KMS-11 (cell line): ENCODE results near the gene CACNA1D.

ENCODE experiments used
- H2AFZ ChIP-seq: fragments of 200-600 bp; sonication (generic); 2 replicates; pipeline ENCODE4 v1.6.1; 2016; ENCODE audit warnings: antibody characterized with exemption, mixed run types, low read depth
- H3K27ac ChIP-seq: fragments of 200-600 bp; sonication (generic); 2 replicates; pipeline ENCODE4 v1.6.1; 2016; ENCODE audit warnings: mild to moderate bottlenecking, mixed run types
- H3K27me3 ChIP-seq: fragments of 200-600 bp; sonication (generic); 2 replicates; pipeline ENCODE4 v1.6.1; 2017; ENCODE audit warnings: mild to moderate bottlenecking, low read depth, mixed run types, moderate library complexity; ENCODE audit not compliant: insufficient read depth
- H3K36me3 ChIP-seq: fragments of 200-600 bp; sonication (generic); 2 replicates; pipeline ENCODE4 v1.6.1; 2017; ENCODE audit warnings: mild to moderate bottlenecking, mixed run types; ENCODE audit not compliant: insufficient read depth
- H3K4me1 ChIP-seq: fragments of 200-600 bp; sonication (generic); 2 replicates; pipeline ENCODE4 v1.6.1; 2016; ENCODE audit warnings: mild to moderate bottlenecking, low read depth, mixed run types; ENCODE audit not compliant: poor library complexity, severe bottlenecking
- H3K4me2 ChIP-seq: fragments of 200-600 bp; sonication (generic); 2 replicates; pipeline ENCODE4 v1.7.0; 2016; ENCODE audit warnings: mild to moderate bottlenecking, mixed run types
- H3K4me3 ChIP-seq: fragments of 200-600 bp; sonication (generic); IDR thresholded peaks from 2 replicates; pipeline ENCODE4 v1.6.1; 2017; ENCODE audit warnings: low read depth, low read length, mixed read lengths; ENCODE audit not compliant: insufficient read depth
- H3K79me2 ChIP-seq: fragments of 200-600 bp; sonication (generic); 2 replicates; pipeline ENCODE4 v1.6.1; 2016; ENCODE audit warnings: low read depth, mixed run types; ENCODE audit not compliant: insufficient read depth
- H3K9ac ChIP-seq: fragments of 200-600 bp; sonication (generic); 2 replicates; pipeline ENCODE4 v1.6.1; 2016; ENCODE audit warnings: mild to moderate bottlenecking, mixed run types
- H4K20me1 ChIP-seq: fragments of 200-600 bp; sonication (generic); 2 replicates; pipeline ENCODE4 v1.6.1; 2016; ENCODE audit warnings: mild to moderate bottlenecking, mixed run types; ENCODE audit not compliant: insufficient read depth
- TF ChIP-seq, protein P1 (sequence below): fragments of 200-600 bp; sonication (generic); conservative IDR thresholded peaks from 2 replicates; pipeline ENCODE4 v1.6.1; 2017; ENCODE audit warnings: low read depth, mild to moderate bottlenecking, antibody characterized with exemption, low read length, moderate library complexity, mixed read lengths

Gene CACNA1D

GRCh38 chr3:53822331-53822741 lies 327.9 kb downstream of the CACNA1D start:
- Histone ChIP-seq H3K9ac (no peak overlapping the region), H3K27me3 (no peaks in the 10 kb centered on the region), H2AFZ (no peak overlapping the region), H3K27ac (no peak overlapping the region), H3K79me2 (no peaks in the 10 kb centered on the region), H3K36me3 (no peaks in the 10 kb centered on the region), H3K4me2 (no peak overlapping the region), H3K4me1 (no peaks in the 10 kb centered on the region), H3K4me3 (no peak overlapping the region), H4K20me1 (no peaks in the 10 kb centered on the region)
- TF ChIP-seq, protein P1, sequence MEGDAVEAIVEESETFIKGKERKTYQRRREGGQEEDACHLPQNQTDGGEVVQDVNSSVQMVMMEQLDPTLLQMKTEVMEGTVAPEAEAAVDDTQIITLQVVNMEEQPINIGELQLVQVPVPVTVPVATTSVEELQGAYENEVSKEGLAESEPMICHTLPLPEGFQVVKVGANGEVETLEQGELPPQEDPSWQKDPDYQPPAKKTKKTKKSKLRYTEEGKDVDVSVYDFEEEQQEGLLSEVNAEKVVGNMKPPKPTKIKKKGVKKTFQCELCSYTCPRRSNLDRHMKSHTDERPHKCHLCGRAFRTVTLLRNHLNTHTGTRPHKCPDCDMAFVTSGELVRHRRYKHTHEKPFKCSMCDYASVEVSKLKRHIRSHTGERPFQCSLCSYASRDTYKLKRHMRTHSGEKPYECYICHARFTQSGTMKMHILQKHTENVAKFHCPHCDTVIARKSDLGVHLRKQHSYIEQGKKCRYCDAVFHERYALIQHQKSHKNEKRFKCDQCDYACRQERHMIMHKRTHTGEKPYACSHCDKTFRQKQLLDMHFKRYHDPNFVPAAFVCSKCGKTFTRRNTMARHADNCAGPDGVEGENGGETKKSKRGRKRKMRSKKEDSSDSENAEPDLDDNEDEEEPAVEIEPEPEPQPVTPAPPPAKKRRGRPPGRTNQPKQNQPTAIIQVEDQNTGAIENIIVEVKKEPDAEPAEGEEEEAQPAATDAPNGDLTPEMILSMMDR = no peak

DNA sequence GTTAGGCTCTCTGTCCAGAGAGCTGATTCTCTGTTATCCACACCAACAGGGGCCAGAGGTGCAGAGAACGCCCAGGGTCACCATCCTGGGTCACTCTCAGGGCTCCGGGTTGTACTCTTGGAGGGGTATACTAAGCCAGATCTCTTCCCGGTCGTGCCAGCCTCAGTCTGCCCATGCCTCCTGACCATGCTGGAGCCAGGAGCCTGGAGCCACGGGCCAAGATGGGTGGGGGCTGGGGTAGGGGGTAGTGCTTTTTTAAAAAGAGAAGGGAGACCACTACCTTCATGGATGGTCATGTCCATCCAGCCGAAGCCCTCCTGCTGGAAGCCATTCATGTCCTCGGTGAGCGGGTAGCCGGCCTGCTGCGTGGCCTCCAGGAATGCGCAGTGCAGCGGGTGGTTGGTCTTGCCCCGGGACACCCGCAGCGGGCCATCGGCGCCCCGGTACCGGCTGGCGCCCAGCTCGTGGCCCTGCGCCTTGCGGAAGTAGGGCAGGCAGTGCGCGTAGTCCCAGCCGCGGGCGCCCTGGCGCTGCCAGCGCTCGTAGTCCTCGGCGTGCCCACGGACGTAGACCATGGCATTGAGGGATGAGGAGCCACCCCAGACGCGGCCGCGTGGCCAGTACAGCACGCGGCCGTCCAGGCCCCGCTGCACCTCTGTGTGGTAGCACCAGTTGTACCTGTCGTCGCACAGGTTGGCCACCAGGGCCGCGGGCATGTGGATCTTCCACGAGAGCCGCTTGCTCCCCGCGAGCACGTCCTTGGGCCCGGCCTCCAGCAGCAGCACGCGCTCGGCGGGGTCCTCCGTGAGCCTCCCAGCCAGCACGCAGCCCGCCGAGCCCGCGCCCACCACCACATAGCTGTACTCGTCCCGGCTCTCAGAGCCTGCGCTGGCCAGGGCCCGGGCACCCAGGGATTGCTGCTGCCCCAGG lies 328.9 kb downstream of the CACNA1D start:
- Histone ChIP-seq H3K4me3 (no peak overlapping the region), H3K4me2 (no peak overlapping the region), H3K4me1 (no peaks in the 10 kb centered on the region), H4K20me1 (no peaks in the 10 kb centered on the region), H2AFZ (no peak overlapping the region), H3K27me3 (no peaks in the 10 kb centered on the region), H3K9ac (no peak overlapping the region), H3K79me2 (no peaks in the 10 kb centered on the region), H3K36me3 (no peaks in the 10 kb centered on the region), H3K27ac (no peak overlapping the region)
- TF ChIP-seq, protein P1 = no peak

- Histone ChIP-seq H3K27ac (no peak overlapping the region), H3K9ac (no peak overlapping the region), H3K4me1 (no peaks in the 10 kb centered on the region), H3K79me2 (no peaks in the 10 kb centered on the region), H3K4me3 (no peak overlapping the region), H4K20me1 (no peaks in the 10 kb centered on the region), H3K4me2 (no peak overlapping the region), H2AFZ (no peak overlapping the region), H3K36me3 (no peaks in the 10 kb centered on the region), H3K27me3 (no peaks in the 10 kb centered on the region)
- TF ChIP-seq, protein P1 = no peak
These were observed 329.7 kb downstream of the CACNA1D start for GRCh38 chr3:53823956-53824657.

- Histone ChIP-seq H3K4me3 (no peak overlapping the region), H3K9ac (no peak overlapping the region), H3K79me2 (no peaks in the 10 kb centered on the region), H3K27ac (no peak overlapping the region), H3K4me2 (no peak overlapping the region), H2AFZ (no peak overlapping the region), H4K20me1 (no peaks in the 10 kb centered on the region), H3K27me3 (no peaks in the 10 kb centered on the region), H3K36me3 (no peaks in the 10 kb centered on the region), H3K4me1 (no peaks in the 10 kb centered on the region)
- TF ChIP-seq, protein P1 = no peak
These were observed 330.4 kb downstream of the CACNA1D start for GRCh38 chr3:53824795-53825194.
